SK-N-MC (cell line): ENCODE data around the gene ASRGL1.
"Not testable (repeated sequence)": the region's sequence is repeated elsewhere in the genome, so short reads cannot be mapped to it uniquely, and the experiment has no call there.

Experiments used
- EZH2 ChIP-seq: fragments of 200-600 bp; sonication (generic); IDR thresholded peaks from one replicate; pipeline ENCODE4 v1.6.1; 2017; ENCODE audit warnings: antibody characterized with exemption
- FOXP2 ChIP-seq: optimal IDR thresholded peaks from 2 replicates; pipeline ENCODE3; 2011; ENCODE audit warnings: mild to moderate bottlenecking, moderate library complexity; ENCODE audit not compliant: insufficient read depth; ENCODE audit errors: extremely low read length, control extremely low read depth
- POLR2AphosphoS5 ChIP-seq: IDR thresholded peaks from 2 replicates; pipeline ENCODE4 v1.6.1; 2012; ENCODE audit warnings: mild to moderate bottlenecking, low read depth, low read length, borderline replicate concordance

DNA sequence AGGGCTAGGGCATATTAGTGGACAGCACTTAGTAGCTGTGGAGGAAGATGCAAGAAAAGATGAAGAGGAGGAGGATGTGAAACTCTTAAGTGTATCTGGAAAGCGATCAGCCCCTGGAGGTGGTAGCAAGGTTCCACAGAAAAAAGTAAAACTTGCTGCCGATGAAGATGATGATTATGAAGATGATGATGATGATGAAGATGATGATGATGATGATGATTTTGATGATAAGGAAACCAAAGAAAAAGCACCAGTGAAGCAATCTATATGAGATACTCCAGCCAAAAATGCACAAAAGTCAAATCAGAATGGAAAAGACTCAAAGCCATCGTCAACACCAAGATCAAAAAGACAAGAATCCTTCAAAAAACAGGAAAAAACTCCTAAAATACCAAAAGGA, 6.0 kb upstream of the ASRGL1 start:
- TF ChIP-seq POLR2AphosphoS5, EZH2, FOXP2: not testable (repeated sequence)
